ENCODE results near the gene SHROOM3.

GRCh38 chr4:76663824-76664223 is 228.8 kb downstream of the SHROOM3 start:
- no peak for TF ChIP-seq RAD21 (IDR thresholded peaks at IDR 0.05)
- no peak for TF ChIP-seq MAX (IDR thresholded peaks at IDR 0.05)
- no peak for TF ChIP-seq HNF4A (conservative IDR thresholded peaks at IDR 0.05)
- TF ChIP-seq CTCF (IDR thresholded peaks at IDR 0.05; ENCODE audit: low read depth, low read length, missing input control): no peak
- TF ChIP-seq TAF1 (conservative IDR thresholded peaks at IDR 0.05): no peak
- no peak for TF ChIP-seq REST (IDR thresholded peaks at IDR 0.05)
- TF ChIP-seq FOXA1 (IDR thresholded peaks at IDR 0.05): no peak
- TF ChIP-seq GABPA (IDR thresholded peaks at IDR 0.05 in 1 of 2, conservative IDR thresholded peaks at IDR 0.05 in 1 of 2): no peak
- no peak for TF ChIP-seq ATF3 (IDR thresholded peaks at IDR 0.05)
- no peak for TF ChIP-seq JUND (IDR thresholded peaks at IDR 0.05)
- TF ChIP-seq YY1 (IDR thresholded peaks at IDR 0.05): no peak
- no peak for TF ChIP-seq ZBTB33 (IDR thresholded peaks at IDR 0.05)

Data from liver (tissue), 3 donors.